Urinary bladder (tissue), 4 donors: ENCODE measurements around the gene CYP2B6. TPM values are rescaled to one million over a fixed set of nuclear protein-coding genes. Genes with fewer than 3 reads are reported as not detected.
"Not testable (repeated sequence)": the region's sequence is repeated elsewhere in the genome, so short reads cannot be mapped to it uniquely, and the experiment has no call there.

Source experiments
- DNase-seq: peaks from one replicate; pipeline ENCODE4 v3.0.0-alpha.2; 2015; ENCODE audit errors: extremely low spot score
- H3K27ac ChIP-seq: one replicate; pipeline ENCODE4 v1.5.1; 2013; ENCODE audit warnings: low read depth, mild to moderate bottlenecking, moderate library complexity
- H3K36me3 ChIP-seq: one replicate; pipeline ENCODE4 v1.6.1; 2013; ENCODE audit warnings: mild to moderate bottlenecking, moderate library complexity; ENCODE audit not compliant: insufficient read depth
- H3K4me1 ChIP-seq: one replicate; pipeline ENCODE4 v1.6.1; 2013; ENCODE audit warnings: mild to moderate bottlenecking, moderate library complexity; ENCODE audit not compliant: insufficient read depth
- H3K4me3 ChIP-seq: one replicate; pipeline ENCODE4 v1.5.1; 2013; ENCODE audit warnings: low read depth, low read length
- WGBS: extraction: QIAGEN DNeasy Blood & Tissue Kit; methylation state at CpG from one replicate; pipeline ENCODE4 v1.1.7; 2013; 5-methylcytosine and 5-hydroxymethylcytosine counted together
- polyA plus RNA-seq: library from polyadenylated mRNA; stranded (reverse); fragments of 200-250 nt; gene quantifications from one replicate; pipeline ENCODE4 v1.2.3, GENCODE V29; 2013
- total RNA-seq: library from RNA; depleted of rRNA; stranded (reverse); fragments of >200 nt; gene quantifications from one replicate; pipeline ENCODE4 v1.2.3, GENCODE V29; 2014
- donor health status: healthy with polysubstance abuse.
- donor health status: healthy.

The CYP2B6 gene
- total and polyA plus RNA-seq, 2 donors: 0.38 TPM; not detected in 1

- WGBS: 53% methylated on average over 6 of the region's 6 CpGs
- no peaks in the 10 kb centered on the region for H3K4me1 ChIP-seq
- DNase-seq: no peak
- H3K27ac ChIP-seq: no peak overlapping the region
- H3K36me3 ChIP-seq: no peaks in the 10 kb centered on the region
- no peak overlapping the region for H3K4me3 ChIP-seq
Observed at GRCh38 chr19:41030651-41031050, 39.6 kb downstream of the CYP2B6 start.

- no peak for DNase-seq
- Histone ChIP-seq H3K4me3 (no peak overlapping the region), H3K27ac (no peak overlapping the region), H3K4me1 (no peaks in the 10 kb centered on the region), H3K36me3 (no peaks in the 10 kb centered on the region)
- WGBS: 65% methylated on average over 2 of the region's 2 CpGs
Observed at GRCh38 chr19:41031916-41032315, 40.8 kb downstream of the CYP2B6 start.

- not testable (repeated sequence) for H3K4me3 ChIP-seq, H3K27ac ChIP-seq, DNase-seq, H3K4me1 ChIP-seq, H3K36me3 ChIP-seq
- 58% methylated on average over 7 of the region's 7 CpGs for WGBS
Observed at GRCh38 chr19:41033324-41033723, 42.2 kb downstream of the CYP2B6 start.

GRCh38 chr19:41039806-41040205 is 48.7 kb downstream of the CYP2B6 start:
- Histone ChIP-seq H3K27ac (no peak overlapping the region), H3K4me1 (no peaks in the 10 kb centered on the region), H3K36me3 (no peaks in the 10 kb centered on the region), H3K4me3 (no peak overlapping the region)
- DNase-seq: no peak
- WGBS: 91% methylated on average over 1 of the region's 1 CpG

GRCh38 chr19:41045095-41045494 is 54.0 kb downstream of the CYP2B6 start:
- not testable (repeated sequence) for DNase-seq, H3K4me1 ChIP-seq, H3K27ac ChIP-seq, H3K36me3 ChIP-seq, H3K4me3 ChIP-seq
- WGBS: 77% methylated on average over 1 of the region's 1 CpG

GRCh38 chr19:41050426-41050825 is 59.3 kb downstream of the CYP2B6 start:
- no peak for DNase-seq
- 82% methylated on average over 13 of the region's 13 CpGs for WGBS
- Histone ChIP-seq H3K4me1 (no peaks in the 10 kb centered on the region), H3K36me3 (no peaks in the 10 kb centered on the region), H3K27ac (no peak overlapping the region), H3K4me3 (no peak overlapping the region)

GRCh38 chr19:41052162-41052561 is 61.1 kb downstream of the CYP2B6 start:
- not testable (repeated sequence) for DNase-seq, H3K4me3 ChIP-seq, H3K36me3 ChIP-seq, H3K4me1 ChIP-seq, H3K27ac ChIP-seq
- WGBS: 78% methylated on average over 7 of the region's 7 CpGs

GRCh38 chr19:41053331-41053730 is 62.2 kb downstream of the CYP2B6 start:
- not testable (repeated sequence) for DNase-seq, H3K4me1 ChIP-seq, H3K27ac ChIP-seq, H3K4me3 ChIP-seq, H3K36me3 ChIP-seq
- 80% methylated on average over 10 of the region's 10 CpGs for WGBS

GRCh38 chr19:41064974-41065569 is 74.0 kb downstream of the CYP2B6 start:
- WGBS: 60% methylated on average over 7 of the region's 7 CpGs
- Histone ChIP-seq H3K36me3 (no peaks in the 10 kb centered on the region), H3K4me1 (no peaks in the 10 kb centered on the region), H3K4me3 (no peak overlapping the region), H3K27ac (no peak overlapping the region)
- DNase-seq: no peak

Other genes starting within 250 kb of the CYP2B6 start
- gene ACTMAP, start 240.8 kb upstream of the CYP2B6 start, total RNA-seq: 0.79 TPM
- gene ACTMAP, start 240.8 kb upstream of the CYP2B6 start, polyA plus RNA-seq: 5.7 TPM
- 22.6 TPM for gene SNRPA, start 240.1 kb upstream of the CYP2B6 start, total RNA-seq
- 67.2 TPM for gene SNRPA, start 240.1 kb upstream of the CYP2B6 start, polyA plus RNA-seq
- gene MIA, start 215.8 kb upstream of the CYP2B6 start, total RNA-seq: 2.9 TPM
- 11.8 TPM for gene MIA, start 215.8 kb upstream of the CYP2B6 start, polyA plus RNA-seq
- 2.7 TPM for gene RAB4B, start 213.0 kb upstream of the CYP2B6 start, total RNA-seq
- 46.2 TPM for gene RAB4B, start 213.0 kb upstream of the CYP2B6 start, polyA plus RNA-seq
- gene EGLN2, start 192.1 kb upstream of the CYP2B6 start, total RNA-seq: 39.5 TPM
- gene EGLN2, start 192.1 kb upstream of the CYP2B6 start, polyA plus RNA-seq: 122 TPM
- gene CYP2A6, start 140.8 kb upstream of the CYP2B6 start, total RNA-seq: not detected
- gene CYP2A6, start 140.8 kb upstream of the CYP2B6 start, polyA plus RNA-seq: 1.5 TPM
- not detected for gene CYP2A7, start 109.1 kb upstream of the CYP2B6 start, total RNA-seq
- 0.49 TPM for gene CYP2A7, start 109.1 kb upstream of the CYP2B6 start, polyA plus RNA-seq
- not detected for gene CYP2A13, start 97.2 kb downstream of the CYP2B6 start, total RNA-seq
- 0.05 TPM for gene CYP2A13, start 97.2 kb downstream of the CYP2B6 start, polyA plus RNA-seq
- gene CYP2F1, start 123.2 kb downstream of the CYP2B6 start, total RNA-seq: not detected
- gene CYP2F1, start 123.2 kb downstream of the CYP2B6 start, polyA plus RNA-seq: not detected
- gene CYP2S1, start 201.9 kb downstream of the CYP2B6 start, total RNA-seq: 0.53 TPM
- gene CYP2S1, start 201.9 kb downstream of the CYP2B6 start, polyA plus RNA-seq: 3.9 TPM
- 53.7 TPM for gene AXL, start 227.9 kb downstream of the CYP2B6 start, total RNA-seq
- gene AXL, start 227.9 kb downstream of the CYP2B6 start, polyA plus RNA-seq: 55.0 TPM